Nephron (organoid): ENCODE results near the gene OBP2B.

Experiments
- H3K27ac Mint-ChIP-seq, 3 experiments: 2 replicates each; pipeline ENCODE4 v1.8.0; 2020; ENCODE audit warnings: mixed read lengths in 3 of 3, mild to moderate bottlenecking in 2 of 3, moderate library complexity in 1 of 3
- H3K27me3 Mint-ChIP-seq: 2 replicates; pipeline ENCODE4 v1.8.0; 2021; ENCODE audit warnings: low read depth, mild to moderate bottlenecking, moderate library complexity, mixed read lengths
- H3K36me3 Mint-ChIP-seq: 2 replicates; pipeline ENCODE4 v1.8.0; 2020; ENCODE audit warnings: low read depth, mixed read lengths
- H3K4me1 Mint-ChIP-seq: 2 replicates; pipeline ENCODE4 v1.8.0; 2020; ENCODE audit warnings: mixed read lengths
- H3K4me3 Mint-ChIP-seq, 3 experiments: 2 replicates each; pipeline ENCODE4 v1.8.0; 2020; ENCODE audit warnings: mild to moderate bottlenecking in 3 of 3, mixed read lengths in 3 of 3, moderate library complexity in 2 of 3
- H3K9me3 Mint-ChIP-seq: 2 replicates; pipeline ENCODE4 v1.8.0; 2020; ENCODE audit warnings: mixed read lengths
- CTCF ChIP-seq, 3 experiments: fragments of 200-600 bp; sonication (generic); IDR thresholded peaks; one replicate each; pipeline ENCODE4 v1.5.0; 2021; ENCODE audit warnings: antibody characterized with exemption in 3 of 3; ENCODE audit not compliant: unreplicated experiment in 3 of 3

The OBP2B gene

GRCh38 chr9:133164191-133164590, 44.9 kb downstream of the OBP2B start:
- no peaks in the 10 kb centered on the region for H3K9me3 Mint-ChIP-seq
- no peak for TF ChIP-seq CTCF (IDR thresholded peaks at IDR 0.05; ENCODE audit: unreplicated experiment in 3 of 3)

GRCh38 chr9:133163504-133164172, 45.4 kb downstream of the OBP2B start, which contains the start of gene GBGT1:
GBGT1 (minus strand) TSS chr9:133163914; CDS start chr9:133162412, 1,502 bp downstream.
- peak within 1 kb of the TSS; percentile 75 to 78 (median 77) for H3K4me3 Mint-ChIP-seq
- no peak for TF ChIP-seq CTCF (IDR thresholded peaks at IDR 0.05; ENCODE audit: unreplicated experiment in 3 of 3)
- H3K9me3 Mint-ChIP-seq: no peaks in the 10 kb centered on the region

More at GRCh38 chr9:133164191-133164590, 44.9 kb downstream of the OBP2B start:
- Mint-ChIP-seq H3K27me3 (peaks cover 21% of the 10 kb centered on the region), H3K4me1 (peaks cover 9% of the 10 kb centered on the region), H3K4me3 (peak overlapping the region; percentile 75 to 78 (median 77)), H3K36me3 (no peaks in the 10 kb centered on the region), H3K27ac (no peak overlapping the region)

GRCh38 chr9:133162861-133163503, 46.1 kb downstream of the OBP2B start:
- H3K9me3 Mint-ChIP-seq: no peaks in the 10 kb centered on the region
- no peaks in the 10 kb centered on the region for H3K36me3 Mint-ChIP-seq
- H3K4me1 Mint-ChIP-seq: peaks cover 9% of the 10 kb centered on the region
- TF ChIP-seq CTCF (IDR thresholded peaks at IDR 0.05; ENCODE audit: unreplicated experiment in 3 of 3): no peak
- peaks cover 21% of the 10 kb centered on the region for H3K27me3 Mint-ChIP-seq
- H3K27ac Mint-ChIP-seq: no peak overlapping the region
- peak overlapping the region; percentile 48 to 68 (median 65) for H3K4me3 Mint-ChIP-seq

More at GRCh38 chr9:133163504-133164172, 45.4 kb downstream of the OBP2B start, which contains the start of gene GBGT1:
- Mint-ChIP-seq H3K4me1 (peaks cover 9% of the 10 kb centered on the region), H3K27ac (no peak within 1 kb of the TSS), H3K27me3 (peaks cover 21% of the 10 kb centered on the region), H3K36me3 (no peaks in the 10 kb centered on the region)

- no peaks in the 10 kb centered on the region for H3K36me3 Mint-ChIP-seq
- peak overlapping the region; percentile 58 to 75 (median 69) for H3K4me3 Mint-ChIP-seq
- no peak overlapping the region for H3K27ac Mint-ChIP-seq
- H3K4me1 Mint-ChIP-seq: peaks cover 9% of the 10 kb centered on the region
- no peaks in the 10 kb centered on the region for H3K9me3 Mint-ChIP-seq
- H3K27me3 Mint-ChIP-seq: peaks cover 21% of the 10 kb centered on the region
- TF ChIP-seq CTCF (IDR thresholded peaks at IDR 0.05; ENCODE audit: unreplicated experiment in 3 of 3): no peak
Observed at GRCh38 chr9:133161547-133161950, 47.5 kb downstream of the OBP2B start.

GRCh38 chr9:133160742-133161546, 48.1 kb downstream of the OBP2B start:
- no peaks in the 10 kb centered on the region for H3K36me3 Mint-ChIP-seq
- peaks cover 21% of the 10 kb centered on the region for H3K27me3 Mint-ChIP-seq
- TF ChIP-seq CTCF (IDR thresholded peaks at IDR 0.05; ENCODE audit: unreplicated experiment in 3 of 3): peak; percentile 48 to 64 (median 52)
- H3K9me3 Mint-ChIP-seq: no peaks in the 10 kb centered on the region
- no peak overlapping the region for H3K27ac Mint-ChIP-seq
- peaks cover 9% of the 10 kb centered on the region for H3K4me1 Mint-ChIP-seq
- H3K4me3 Mint-ChIP-seq: peak overlapping the region; percentile 63 to 82 (median 75)
